ENCODE data around the gene MACROH2A1.

The MACROH2A1 gene

DNA sequence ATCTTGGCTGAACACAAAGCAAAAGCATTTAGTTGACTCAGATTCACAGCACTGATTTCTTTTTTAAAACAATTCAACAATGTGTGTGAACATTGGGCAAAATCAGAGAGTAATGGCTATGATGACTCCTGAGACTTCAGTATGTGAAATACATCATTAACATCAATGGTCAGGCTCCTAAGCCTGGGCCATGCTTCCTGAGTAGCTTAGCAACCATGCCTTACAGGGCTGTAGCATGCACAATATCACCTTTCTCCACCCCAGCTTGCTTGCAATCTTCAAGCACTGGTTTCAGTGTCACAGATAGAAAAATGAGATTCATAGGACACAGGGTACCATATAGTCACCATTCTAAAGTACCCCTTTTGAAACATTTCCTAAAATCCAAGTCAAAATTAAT lies 41.3 kb downstream of the MACROH2A1 start:
- CTCF ChIA-PET = no interaction called here
- no peaks in the 10 kb centered on the region for H3K27me3 Mint-ChIP-seq
- peaks cover 74% of the 10 kb centered on the region for H3K36me3 Mint-ChIP-seq
- no peaks in the 10 kb centered on the region for H3K9me3 Mint-ChIP-seq
- H3K27ac Mint-ChIP-seq = no peak overlapping the region
- no peak overlapping the region for H3K4me3 Mint-ChIP-seq
- DNase-seq = no peak
- H3K4me1 Mint-ChIP-seq = peaks cover 26% of the 10 kb centered on the region

DNA sequence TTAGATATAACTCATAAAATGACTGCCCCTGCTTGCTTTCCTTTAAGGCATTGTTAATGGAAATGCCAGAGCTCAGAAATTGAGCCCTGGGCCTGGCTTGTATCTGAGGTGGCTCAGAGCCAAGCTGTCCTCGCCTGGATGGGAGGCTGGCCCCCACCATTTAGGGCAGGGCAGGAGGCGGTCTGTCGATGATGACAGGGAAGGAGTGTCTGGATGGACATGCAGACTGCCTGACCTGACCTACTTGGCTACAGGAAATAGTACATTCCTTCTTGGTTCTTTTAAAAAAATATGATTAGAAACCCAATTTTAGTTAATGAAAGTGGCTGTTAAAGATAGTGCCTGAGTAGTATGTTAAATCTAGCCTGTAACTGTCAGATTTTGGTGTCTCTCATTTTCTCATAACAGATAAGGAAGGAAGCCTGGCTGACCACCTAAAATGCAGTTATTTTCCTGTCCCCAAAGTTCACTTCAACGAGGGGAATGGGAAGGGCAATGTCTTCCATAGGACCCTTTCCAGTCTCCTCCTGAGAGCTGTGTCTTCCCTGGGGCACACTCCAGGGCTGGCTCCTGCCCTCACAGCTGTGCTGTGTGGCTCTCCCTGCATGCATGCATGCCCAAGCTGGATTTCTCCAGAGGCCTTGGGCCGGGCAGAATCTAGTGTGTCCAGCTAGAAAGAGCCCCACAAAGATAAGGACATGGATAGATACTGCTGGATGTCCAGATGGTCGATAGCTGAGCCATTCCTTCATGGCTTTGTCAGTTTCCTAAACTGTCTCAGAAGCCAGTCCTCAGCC lies 42.3 kb downstream of the MACROH2A1 start:
- DNase-seq = no peak
- CTCF ChIA-PET = no interaction called here
- no peak overlapping the region for H3K4me3 Mint-ChIP-seq
- no peak overlapping the region for H3K27ac Mint-ChIP-seq
- H3K36me3 Mint-ChIP-seq = peaks cover 79% of the 10 kb centered on the region
- H3K27me3 Mint-ChIP-seq = no peaks in the 10 kb centered on the region
- no peaks in the 10 kb centered on the region for H3K9me3 Mint-ChIP-seq
- H3K4me1 Mint-ChIP-seq = peaks cover 20% of the 10 kb centered on the region

DNA sequence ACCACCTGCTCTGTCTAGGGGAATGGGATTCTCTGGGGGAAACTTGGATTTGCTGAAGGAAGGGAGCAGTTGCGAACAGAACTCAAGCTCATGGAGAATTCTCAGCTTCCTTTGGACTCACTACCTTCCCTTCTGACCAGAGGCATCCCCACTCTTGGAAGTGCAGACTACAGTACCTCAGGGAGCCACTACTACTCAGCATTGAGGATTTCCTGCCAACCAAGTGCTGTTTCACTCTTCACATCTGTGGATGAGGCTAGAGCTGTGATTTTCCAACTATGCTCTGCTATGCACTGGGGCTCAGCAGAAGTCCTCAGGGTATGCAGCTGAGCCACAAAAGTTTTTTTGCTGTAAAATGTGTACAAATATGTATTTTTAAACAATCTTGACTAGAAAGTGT lies 43.9 kb downstream of the MACROH2A1 start:
- no peak for DNase-seq
- no peak overlapping the region for H3K27ac Mint-ChIP-seq
- H3K4me3 Mint-ChIP-seq = no peak overlapping the region
- CTCF ChIA-PET = interaction anchor here (0.8 kb wide), 1 partner anchor 19 kb away, joined by 3 read pairs; no protein-coding TSS in a partner anchor
- H3K4me1 Mint-ChIP-seq = peaks cover 5% of the 10 kb centered on the region
- no peaks in the 10 kb centered on the region for H3K9me3 Mint-ChIP-seq
- H3K27me3 Mint-ChIP-seq = no peaks in the 10 kb centered on the region
- H3K36me3 Mint-ChIP-seq = peaks cover 76% of the 10 kb centered on the region

DNA sequence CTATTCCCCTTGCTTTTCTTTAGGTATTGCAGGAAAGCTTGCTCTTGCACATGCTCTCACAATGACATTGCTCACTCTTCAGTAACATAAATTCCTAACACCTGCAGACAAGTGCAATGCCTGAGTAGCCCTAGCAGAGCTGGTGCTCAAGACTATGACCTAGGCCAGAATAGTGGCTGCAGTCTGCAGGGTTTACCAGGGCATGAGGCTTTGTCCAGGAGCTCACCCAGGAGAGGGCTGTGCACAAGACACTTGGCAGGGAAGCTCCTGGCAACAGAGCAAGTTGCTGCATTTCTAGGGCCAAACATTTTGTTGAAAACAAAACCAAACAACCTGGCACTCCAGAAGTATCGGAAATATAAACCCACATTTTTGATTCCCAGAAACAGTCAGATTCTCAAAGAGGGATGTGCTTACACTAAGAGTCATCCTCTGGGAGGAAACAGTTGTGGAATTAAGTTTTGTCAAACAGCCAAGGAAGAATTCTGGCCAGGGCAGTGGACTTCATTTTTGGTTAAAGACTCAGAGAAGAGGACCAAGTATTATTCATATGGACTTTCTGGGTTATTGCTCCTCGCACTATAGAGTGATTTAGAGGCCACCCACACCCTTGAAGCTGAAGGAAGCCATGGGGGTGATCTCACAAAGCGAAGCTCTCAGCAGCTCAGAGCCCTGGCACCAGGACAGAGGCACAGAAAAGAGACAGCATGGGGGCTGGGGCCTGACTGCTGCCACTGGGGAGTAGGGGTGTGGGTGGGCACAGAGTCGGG lies 44.9 kb downstream of the MACROH2A1 start:
- Mint-ChIP-seq H3K9me3 (no peaks in the 10 kb centered on the region), H3K27me3 (no peaks in the 10 kb centered on the region), H3K4me1 (no peaks in the 10 kb centered on the region), H3K27ac (peak overlapping the region; percentile 39), H3K4me3 (no peak overlapping the region), H3K36me3 (peaks cover 78% of the 10 kb centered on the region)
- CTCF ChIA-PET = interaction anchor here (4.7 kb wide), 1 partner anchor 72 kb away, joined by 20 read pairs; no protein-coding TSS in a partner anchor
- no peak for DNase-seq

DNA sequence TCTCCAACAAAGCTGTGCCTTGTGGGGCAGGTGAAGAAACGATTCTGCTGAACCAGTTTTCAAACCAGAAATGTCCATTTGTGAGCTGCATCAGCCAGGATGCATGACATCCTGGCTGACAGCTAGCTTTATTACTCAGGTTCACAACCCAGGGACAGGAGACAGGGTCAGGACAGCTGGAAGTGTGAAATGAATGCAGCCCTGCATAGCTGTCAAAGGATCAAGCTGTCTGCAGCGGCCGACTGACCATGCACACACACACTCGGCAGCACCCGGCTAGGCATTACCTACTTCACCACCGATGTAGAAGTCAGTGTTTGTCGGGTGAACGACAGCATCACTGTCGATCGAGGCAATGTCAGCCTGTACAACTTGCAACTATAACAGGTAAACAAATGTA lies 48.5 kb downstream of the MACROH2A1 start:
- Mint-ChIP-seq H3K27me3 (no peaks in the 10 kb centered on the region), H3K4me3 (no peak overlapping the region), H3K9me3 (no peaks in the 10 kb centered on the region), H3K36me3 (peaks cover 63% of the 10 kb centered on the region), H3K27ac (no peak overlapping the region), H3K4me1 (no peaks in the 10 kb centered on the region)
- no peak for DNase-seq
- CTCF ChIA-PET = interaction anchor here (0.9 to 4.7 kb wide), 2 partner anchors 75 to 107 kb away, joined by 4 to 20 read pairs; no protein-coding TSS in a partner anchor

DNA sequence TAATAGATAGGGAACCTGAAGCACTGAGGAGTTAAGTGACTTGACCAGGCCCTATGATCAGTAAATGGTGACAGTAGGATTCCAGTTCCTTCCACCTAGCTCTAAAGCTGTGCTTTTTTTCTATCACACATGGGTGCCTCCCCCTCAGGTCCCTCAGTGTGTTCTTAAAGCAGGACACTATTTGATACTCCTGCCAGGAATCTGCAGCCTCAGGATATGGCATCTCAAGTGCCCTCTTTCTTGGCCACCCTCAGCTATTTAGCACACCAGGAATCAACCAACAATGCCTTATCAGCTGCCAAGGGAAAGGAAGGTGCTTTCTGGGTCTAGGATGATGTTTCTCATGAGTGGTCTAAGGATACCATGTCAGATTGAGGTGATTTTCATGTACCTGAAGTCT lies 49.1 kb downstream of the MACROH2A1 start:
- H3K27ac Mint-ChIP-seq = no peak overlapping the region
- CTCF ChIA-PET = interaction anchor here (0.9 to 4.7 kb wide), 2 partner anchors 76 to 107 kb away, joined by 4 to 20 read pairs; no protein-coding TSS in a partner anchor

DNA sequence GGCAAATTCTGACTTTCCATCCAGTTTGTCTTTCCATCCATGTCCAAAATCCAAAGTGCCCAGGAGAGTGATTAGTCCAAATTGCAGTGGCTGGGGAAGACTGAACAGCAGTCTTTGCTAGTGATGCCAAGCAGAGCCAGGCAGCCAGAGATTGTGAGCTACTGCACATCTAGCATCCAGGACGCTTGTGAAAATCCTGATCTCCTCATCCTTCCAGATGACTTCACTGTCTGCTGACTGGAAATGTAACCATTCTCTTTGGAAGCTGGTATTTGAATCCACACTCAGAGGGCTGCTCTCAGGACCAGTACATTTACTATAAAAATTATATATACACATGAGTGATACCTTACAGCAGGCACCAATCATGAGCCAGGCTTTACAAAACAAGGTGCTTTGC lies 49.6 kb downstream of the MACROH2A1 start:
- CTCF ChIA-PET = interaction anchor here (0.9 kb wide), 1 partner anchor 108 kb away, joined by 4 read pairs; no protein-coding TSS in a partner anchor

More for the DNA sequence above, 49.1 kb downstream of the MACROH2A1 start:
- H3K27me3 Mint-ChIP-seq = no peaks in the 10 kb centered on the region
- no peaks in the 10 kb centered on the region for H3K4me1 Mint-ChIP-seq
- no peaks in the 10 kb centered on the region for H3K9me3 Mint-ChIP-seq
- H3K36me3 Mint-ChIP-seq = peaks cover 62% of the 10 kb centered on the region
- no peak overlapping the region for H3K4me3 Mint-ChIP-seq
- no peak for DNase-seq

DNA sequence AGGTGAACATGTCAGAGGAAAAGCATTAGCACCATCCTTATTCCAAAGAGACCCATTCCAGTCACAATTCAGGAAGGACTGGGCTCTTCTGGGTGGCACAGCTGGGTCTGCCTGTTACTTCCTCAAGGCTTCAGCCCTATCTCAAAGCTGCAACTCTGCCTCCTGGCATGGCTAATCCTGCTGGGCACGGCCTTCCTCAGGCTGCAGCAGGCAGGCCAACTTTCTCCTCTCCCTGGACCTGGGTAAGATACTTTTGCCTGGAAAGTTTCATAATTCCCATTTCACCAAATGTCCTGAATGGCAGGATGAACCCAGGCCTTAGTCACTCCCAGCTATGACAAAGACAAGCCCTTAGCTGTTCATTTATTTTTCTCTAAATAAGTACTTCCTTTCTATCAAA lies 50.1 kb downstream of the MACROH2A1 start:
- Mint-ChIP-seq H3K9me3 (no peaks in the 10 kb centered on the region), H3K36me3 (peaks cover 62% of the 10 kb centered on the region), H3K4me1 (no peaks in the 10 kb centered on the region), H3K27me3 (no peaks in the 10 kb centered on the region), H3K4me3 (no peak overlapping the region), H3K27ac (peak overlapping the region; percentile 33)
- DNase-seq = no peak
- CTCF ChIA-PET = interaction anchor here (1.0 kb wide), 1 partner anchor 13 kb away, joined by 3 read pairs; no protein-coding TSS in a partner anchor

More for the DNA sequence above, 49.6 kb downstream of the MACROH2A1 start:
- no peaks in the 10 kb centered on the region for H3K9me3 Mint-ChIP-seq
- no peaks in the 10 kb centered on the region for H3K4me1 Mint-ChIP-seq
- no peak overlapping the region for H3K4me3 Mint-ChIP-seq
- H3K27me3 Mint-ChIP-seq = no peaks in the 10 kb centered on the region
- H3K27ac Mint-ChIP-seq = no peak overlapping the region
- H3K36me3 Mint-ChIP-seq = peaks cover 62% of the 10 kb centered on the region
- no peak for DNase-seq

DNA sequence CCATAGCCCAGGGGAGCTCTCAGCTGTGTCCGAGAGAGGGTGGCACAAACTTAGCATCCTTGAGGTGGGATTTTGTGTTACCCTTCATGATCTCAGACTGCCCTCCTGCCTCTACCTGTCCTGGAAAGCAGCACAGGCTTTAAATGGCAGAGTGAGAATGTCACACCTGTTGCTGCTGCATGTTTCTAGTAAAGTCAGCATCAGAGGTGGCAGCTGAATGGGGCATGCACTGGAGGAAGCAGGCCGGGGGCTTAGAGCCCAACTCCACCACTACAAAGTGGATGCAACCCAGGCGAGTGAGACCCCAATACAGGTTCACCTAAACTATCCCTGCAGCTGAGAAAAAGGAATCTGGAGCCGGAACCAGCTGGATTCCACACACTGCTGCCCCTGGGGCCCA lies 51.6 kb downstream of the MACROH2A1 start:
- Mint-ChIP-seq H3K27ac (no peak overlapping the region), H3K4me3 (no peak overlapping the region), H3K9me3 (no peaks in the 10 kb centered on the region), H3K36me3 (peaks cover 63% of the 10 kb centered on the region), H3K4me1 (no peaks in the 10 kb centered on the region), H3K27me3 (no peaks in the 10 kb centered on the region)
- CTCF ChIA-PET = no interaction called here
- DNase-seq = no peak

DNA sequence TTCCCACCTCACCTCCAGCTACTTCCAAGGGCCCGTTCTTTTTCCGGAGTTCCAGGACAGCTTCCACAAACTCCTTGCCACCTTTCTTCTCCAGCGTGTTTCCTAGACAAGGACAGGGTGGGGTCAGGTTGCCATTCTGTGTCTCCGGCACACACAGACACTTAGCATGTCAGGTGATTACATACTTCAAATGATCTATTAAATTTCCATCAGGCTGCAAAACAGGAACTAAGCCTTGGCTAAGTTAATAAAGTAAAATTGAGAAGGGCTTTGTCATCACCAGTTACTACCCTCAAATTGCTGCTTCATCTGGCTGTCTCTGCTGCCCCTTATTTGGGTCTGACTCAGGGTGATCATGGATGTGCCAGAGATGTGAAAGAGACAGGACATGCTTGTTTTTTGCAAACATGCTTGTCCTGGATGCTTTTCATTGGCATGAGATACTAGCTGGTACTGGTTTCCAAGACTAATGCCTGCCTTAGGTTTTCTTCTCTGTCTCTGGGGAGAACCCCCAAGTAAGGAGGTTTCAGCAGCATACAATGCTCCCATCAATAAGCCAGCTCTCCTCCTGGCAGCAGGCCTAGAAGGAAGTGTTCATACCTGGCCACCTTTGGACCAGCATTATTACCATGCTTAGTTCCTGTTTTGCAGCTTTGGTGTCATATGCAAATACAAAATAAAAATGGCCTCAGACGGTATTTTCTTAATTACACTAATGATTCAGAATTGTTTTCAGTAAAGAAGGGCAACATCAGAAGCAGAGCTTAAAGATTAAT lies 52.9 kb downstream of the MACROH2A1 start:
- H3K9me3 Mint-ChIP-seq = no peaks in the 10 kb centered on the region
- H3K36me3 Mint-ChIP-seq = peaks cover 64% of the 10 kb centered on the region
- H3K4me3 Mint-ChIP-seq = no peak overlapping the region
- CTCF ChIA-PET = interaction anchor here (0.9 kb wide), 1 partner anchor 24 kb away, joined by 3 read pairs; no protein-coding TSS in a partner anchor
- DNase-seq = no peak
- H3K27ac Mint-ChIP-seq = no peak overlapping the region
- no peaks in the 10 kb centered on the region for H3K27me3 Mint-ChIP-seq
- no peaks in the 10 kb centered on the region for H3K4me1 Mint-ChIP-seq

DNA sequence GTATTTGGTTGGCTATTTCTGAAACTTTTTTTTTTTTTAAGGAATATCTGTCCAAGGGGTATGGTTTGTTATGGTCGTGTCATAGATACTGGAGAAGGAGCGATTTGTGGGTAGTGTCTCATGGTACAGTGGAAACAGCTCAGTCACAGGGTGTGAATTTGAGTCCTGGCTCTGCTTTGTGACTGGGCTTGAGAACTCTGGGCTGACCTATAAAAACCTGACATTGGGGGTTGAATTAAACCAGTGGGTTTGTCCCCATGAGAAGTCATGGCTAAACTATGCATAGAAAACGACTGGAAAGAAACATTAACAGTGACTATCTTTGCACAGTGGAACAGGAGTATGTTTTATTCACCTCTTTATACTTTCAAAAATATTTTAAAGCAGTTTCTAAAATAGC lies 54.7 kb downstream of the MACROH2A1 start:
- Mint-ChIP-seq H3K4me1 (no peaks in the 10 kb centered on the region), H3K36me3 (peaks cover 61% of the 10 kb centered on the region), H3K4me3 (no peak overlapping the region), H3K9me3 (no peaks in the 10 kb centered on the region), H3K27me3 (no peaks in the 10 kb centered on the region), H3K27ac (no peak overlapping the region)
- CTCF ChIA-PET = no interaction called here
- no peak for DNase-seq

DNA sequence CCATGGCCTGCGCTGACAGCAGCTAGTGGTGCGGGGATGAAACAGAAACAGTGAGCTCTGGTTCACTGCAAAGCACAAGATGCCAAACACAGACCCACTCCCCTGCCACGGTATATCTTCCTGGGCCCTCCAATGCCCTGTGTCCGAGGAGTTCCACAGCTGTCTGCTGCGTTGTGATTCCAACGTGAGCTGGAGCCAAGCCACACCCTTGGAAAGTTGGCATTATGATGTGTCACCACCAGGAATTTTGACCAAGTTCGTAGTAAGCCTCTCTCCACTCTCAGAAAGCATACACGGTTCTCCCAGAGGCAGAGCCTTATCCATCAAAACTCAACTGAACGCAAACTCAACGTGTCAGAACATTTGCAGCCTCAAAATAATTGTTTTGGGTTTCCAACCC lies 55.6 kb downstream of the MACROH2A1 start:
- peaks cover 61% of the 10 kb centered on the region for H3K36me3 Mint-ChIP-seq
- no peak for DNase-seq
- CTCF ChIA-PET = interaction anchor here (1.2 kb wide), 1 partner anchor 10 kb away, joined by 3 read pairs; no protein-coding TSS in a partner anchor
- no peaks in the 10 kb centered on the region for H3K9me3 Mint-ChIP-seq
- H3K27me3 Mint-ChIP-seq = no peaks in the 10 kb centered on the region
- H3K4me1 Mint-ChIP-seq = no peaks in the 10 kb centered on the region
- H3K27ac Mint-ChIP-seq = no peak overlapping the region
- H3K4me3 Mint-ChIP-seq = no peak overlapping the region

DNA sequence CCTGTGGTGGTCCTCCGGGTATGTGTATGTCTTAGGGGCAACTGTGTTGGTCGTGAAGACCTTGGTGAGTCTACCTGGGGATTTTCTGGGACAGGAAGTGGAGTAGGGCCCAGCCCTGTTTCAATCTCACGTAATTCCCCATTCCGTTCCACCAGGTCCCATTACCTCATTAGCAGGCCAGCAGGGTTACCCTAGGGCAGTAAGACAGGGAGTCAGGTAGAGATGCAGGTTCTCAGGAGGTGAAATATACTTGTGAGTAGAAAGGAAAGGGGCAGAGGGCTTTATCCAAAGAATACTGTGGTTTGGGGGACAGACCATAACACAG lies 56.5 kb downstream of the MACROH2A1 start:
- Mint-ChIP-seq H3K4me3 (no peak overlapping the region), H3K4me1 (no peaks in the 10 kb centered on the region), H3K27me3 (no peaks in the 10 kb centered on the region), H3K36me3 (peaks cover 68% of the 10 kb centered on the region), H3K27ac (no peak overlapping the region), H3K9me3 (no peaks in the 10 kb centered on the region)
- CTCF ChIA-PET = interaction anchor here (1.2 kb wide), 1 partner anchor 9 kb away, joined by 3 read pairs; no protein-coding TSS in a partner anchor
- DNase-seq = no peak
